GM19043 (cell line): ENCODE measurements around the gene ULK1.

Experiments used
- ATAC-seq: cut with Tn5 transposase; IDR thresholded peaks from one replicate; pipeline ENCODE4 v1.9.1; 2021; ENCODE audit warnings: low read depth; ENCODE audit not compliant: unreplicated experiment

The ULK1 gene

GRCh38 chr12:131905630-131906091, 11.2 kb downstream of the ULK1 start:
- ATAC-seq, result no peak

- no peak for ATAC-seq
Measured at GRCh38 chr12:131907379-131908091, 13.1 kb downstream of the ULK1 start.

GRCh38 chr12:131908092-131909080, 14.0 kb downstream of the ULK1 start:
- ATAC-seq, result no peak

- ATAC-seq, result no peak
Measured at GRCh38 chr12:131909081-131909751, 14.8 kb downstream of the ULK1 start.

- ATAC-seq, result no peak
Measured at GRCh38 chr12:131909752-131910219, 15.4 kb downstream of the ULK1 start.

GRCh38 chr12:131910302-131911027, 16.0 kb downstream of the ULK1 start:
- no peak for ATAC-seq

- no peak for ATAC-seq
Measured at GRCh38 chr12:131911028-131911650, 16.7 kb downstream of the ULK1 start.

GRCh38 chr12:131911851-131912477, 17.5 kb downstream of the ULK1 start:
- ATAC-seq, result no peak

GRCh38 chr12:131912518-131913274, 18.3 kb downstream of the ULK1 start:
- no peak for ATAC-seq

GRCh38 chr12:131913666-131914065, 19.2 kb downstream of the ULK1 start:
- ATAC-seq, result no peak

- ATAC-seq, result no peak
Measured at GRCh38 chr12:131914179-131914702, 19.8 kb downstream of the ULK1 start.

GRCh38 chr12:131915000-131915689, 20.7 kb downstream of the ULK1 start:
- no peak for ATAC-seq

GRCh38 chr12:131915823-131916222, 21.4 kb downstream of the ULK1 start:
- ATAC-seq, result no peak

- ATAC-seq, result no peak
Measured at GRCh38 chr12:131916306-131917138, 22.1 kb downstream of the ULK1 start.

GRCh38 chr12:131917139-131917710, 22.8 kb downstream of the ULK1 start:
- ATAC-seq, result no peak

GRCh38 chr12:131917711-131918306, 23.4 kb downstream of the ULK1 start:
- ATAC-seq, result no peak
